Measurements from ENCODE around the gene TDRD9.

DNA sequence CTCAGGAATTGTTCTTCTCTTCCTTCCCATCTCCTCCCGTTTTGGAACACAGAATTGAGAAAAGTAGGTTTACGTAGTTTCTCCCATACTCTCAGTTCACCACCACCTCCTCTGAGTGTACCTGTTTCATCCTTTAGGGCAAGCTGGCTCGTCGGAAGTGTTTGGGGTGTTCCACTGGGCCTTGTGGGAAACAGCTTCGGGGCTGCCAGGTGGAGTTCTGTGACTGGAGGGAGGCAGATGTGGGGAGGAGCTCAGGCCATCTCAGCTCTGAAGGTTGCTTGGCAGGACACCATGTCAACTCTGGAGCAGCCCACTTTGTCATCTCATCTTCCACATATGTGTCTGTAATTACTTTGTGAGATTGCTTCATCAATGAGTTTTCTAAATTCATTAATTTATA, 67.6 kb downstream of the TDRD9 start:
- TF ChIP-seq POLR2AphosphoS5 (IDR thresholded peaks at IDR 0.05): no peak
- TF ChIP-seq, protein P1, sequence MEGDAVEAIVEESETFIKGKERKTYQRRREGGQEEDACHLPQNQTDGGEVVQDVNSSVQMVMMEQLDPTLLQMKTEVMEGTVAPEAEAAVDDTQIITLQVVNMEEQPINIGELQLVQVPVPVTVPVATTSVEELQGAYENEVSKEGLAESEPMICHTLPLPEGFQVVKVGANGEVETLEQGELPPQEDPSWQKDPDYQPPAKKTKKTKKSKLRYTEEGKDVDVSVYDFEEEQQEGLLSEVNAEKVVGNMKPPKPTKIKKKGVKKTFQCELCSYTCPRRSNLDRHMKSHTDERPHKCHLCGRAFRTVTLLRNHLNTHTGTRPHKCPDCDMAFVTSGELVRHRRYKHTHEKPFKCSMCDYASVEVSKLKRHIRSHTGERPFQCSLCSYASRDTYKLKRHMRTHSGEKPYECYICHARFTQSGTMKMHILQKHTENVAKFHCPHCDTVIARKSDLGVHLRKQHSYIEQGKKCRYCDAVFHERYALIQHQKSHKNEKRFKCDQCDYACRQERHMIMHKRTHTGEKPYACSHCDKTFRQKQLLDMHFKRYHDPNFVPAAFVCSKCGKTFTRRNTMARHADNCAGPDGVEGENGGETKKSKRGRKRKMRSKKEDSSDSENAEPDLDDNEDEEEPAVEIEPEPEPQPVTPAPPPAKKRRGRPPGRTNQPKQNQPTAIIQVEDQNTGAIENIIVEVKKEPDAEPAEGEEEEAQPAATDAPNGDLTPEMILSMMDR (IDR thresholded peaks at IDR 0.05): no peak

All from esophagus muscularis mucosa (tissue), 3 donors.